ENCODE results near the gene TMEM9. TPM values are rescaled to one million over a fixed set of nuclear protein-coding genes. Genes with fewer than 3 reads are reported as not detected.

The TMEM9 gene
- total and polyA plus RNA-seq, 10 of the 15 experiments (the other 5 are each of a cell fraction or from before 2014, with no cell fraction given): 7.2 to 46.1 (median 17.3) TPM

DNA sequence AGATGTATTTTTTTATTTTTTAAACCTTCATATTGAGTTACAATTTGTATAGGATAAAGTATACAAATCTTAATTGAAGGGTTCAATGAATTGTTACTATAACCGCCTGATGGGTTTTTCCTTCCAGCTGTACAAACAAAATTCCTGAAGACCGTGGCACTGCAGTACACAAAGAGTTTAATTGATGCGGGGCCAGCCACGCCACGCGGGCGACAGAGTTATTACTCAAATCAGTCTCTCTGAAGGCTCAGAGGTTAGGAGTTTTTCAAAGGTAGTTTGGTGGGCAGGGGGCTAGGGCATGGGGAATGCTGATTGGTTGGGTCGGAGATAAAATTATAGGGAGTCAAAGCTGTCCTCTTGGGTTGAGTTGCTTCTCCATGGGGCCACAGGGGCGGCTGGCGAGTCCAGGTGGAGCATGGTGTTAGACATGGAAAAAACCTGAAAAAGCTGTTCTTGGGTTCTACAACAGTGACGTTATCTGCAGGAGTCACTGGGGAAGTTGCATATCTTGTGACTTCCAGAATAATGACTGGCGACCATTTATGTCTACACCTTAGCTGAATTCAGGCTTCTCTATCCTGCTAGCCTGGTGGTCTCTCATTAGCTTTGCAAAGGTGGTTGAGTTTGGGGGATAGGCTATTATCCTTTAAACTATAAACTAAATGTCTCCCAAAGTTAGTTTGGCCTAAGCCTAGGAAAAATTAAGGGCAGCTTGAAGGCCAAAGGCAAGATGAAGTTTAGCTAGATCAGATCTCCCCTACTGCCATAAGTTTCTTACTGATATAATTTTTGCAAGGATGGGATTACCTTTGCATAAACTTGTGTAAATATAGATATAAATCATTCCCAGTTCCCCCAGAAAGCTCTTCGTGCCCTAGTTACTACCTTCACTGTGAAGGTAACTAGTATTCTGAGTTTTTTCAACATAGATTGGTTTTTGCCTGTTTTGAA lies 13.0 kb upstream of the TMEM9 start:
- FAIRE-seq: no peak
- no peak overlapping the region for H2AFZ ChIP-seq (ENCODE audit: control insufficient read depth, low read depth, low read length)
- CTCF ChIA-PET: interaction anchor here (0.9 to 1.3 kb wide), 4 partner anchors 8 to 19 kb away, joined by 3 to 6 read pairs (median 3); partner anchors contain the start of gene TMEM9
- in situ Hi-C loops (cut with MboI): no loop called here
- no peaks in the 10 kb centered on the region for H3K36me3 ChIP-seq (ENCODE audit: control insufficient read depth in 2 of 2, insufficient read depth in 2 of 2, low read length in 1 of 2)
- ATAC-seq: no peak
- H3K4me1 ChIP-seq (ENCODE audit: control insufficient read depth, insufficient read depth, low read length): peaks cover 7% of the 10 kb centered on the region
- H3K9ac ChIP-seq (ENCODE audit: control insufficient read depth, insufficient read depth, low read length): no peak overlapping the region
- no peak for DNase-seq (ENCODE audit: low read depth, low spot score)
- POLR2A ChIA-PET: no interaction called here
- no peaks in the 10 kb centered on the region for H4K20me1 ChIP-seq (ENCODE audit: control insufficient read depth, insufficient read depth)
- SMC1A ChIA-PET (ENCODE audit: uncharacterized antibody, unreplicated experiment): interaction anchor here (1.0 kb wide), 1 partner anchor 14 kb away, joined by 3 read pairs; no protein-coding TSS in a partner anchor
- no peak overlapping the region for H3K4me3 ChIP-seq
- no peaks in the 10 kb centered on the region for H3K79me2 ChIP-seq (ENCODE audit: control insufficient read depth, insufficient read depth, low read length)
- no peak overlapping the region for H3K4me2 ChIP-seq (ENCODE audit: control insufficient read depth, insufficient read depth)
- no peak overlapping the region for H3K27ac ChIP-seq (ENCODE audit: control insufficient read depth, insufficient read depth)
- no peaks in the 10 kb centered on the region; a peak in 3 of 4 replicates for H3K27me3 ChIP-seq (replicated peaks in 1 of 2; ENCODE audit: control insufficient read depth in 2 of 2, insufficient read depth in 2 of 2, low read length in 1 of 2)
- intact Hi-C loops (cut with micrococcal nuclease; ENCODE audit: unreplicated experiment): no loop called here
- BruUV-seq (replicated peaks): no TSS peak
- no peaks in the 10 kb centered on the region for H3K9me3 ChIP-seq (replicated peaks; ENCODE audit: control insufficient read depth, insufficient read depth, low read length)
- WGBS (ENCODE audit: insufficient coverage, insufficient replicate concordance, low lambda C conversion rate, missing lambda C conversion rate): 56% methylated on average over 13 of the region's 13 CpGs
- RAD21 ChIA-PET (ENCODE audit: unreplicated experiment): interaction anchor here (0.6 kb wide), 1 partner anchor 33 kb away, joined by 3 read pairs; no protein-coding TSS in a partner anchor
- no peak for TF ChIP-seq CHD2 (IDR thresholded peaks at IDR 0.05; ENCODE audit: borderline replicate concordance, low read depth, low read length)
- TF ChIP-seq RBBP5 (conservative IDR thresholded peaks at IDR 0.05): no peak
- no peak for TF ChIP-seq POLR2A (IDR thresholded peaks at IDR 0.05; ENCODE audit: low read depth, low read length)
- no peak for TF ChIP-seq FOXK2 (IDR thresholded peaks at IDR 0.05)
- TF ChIP-seq RCOR1 (conservative IDR thresholded peaks at IDR 0.05; ENCODE audit: low read depth, low read length): no peak
- no peak for TF ChIP-seq RUNX3 (IDR thresholded peaks at IDR 0.05; ENCODE audit: low read length)
- no peak for TF ChIP-seq FOXM1 (IDR thresholded peaks at IDR 0.05; ENCODE audit: low read depth, low read length)
- no peak for TF ChIP-seq MYB (IDR thresholded peaks at IDR 0.05; ENCODE audit: borderline replicate concordance, low read depth, low read length)
- TF ChIP-seq, protein P1, sequence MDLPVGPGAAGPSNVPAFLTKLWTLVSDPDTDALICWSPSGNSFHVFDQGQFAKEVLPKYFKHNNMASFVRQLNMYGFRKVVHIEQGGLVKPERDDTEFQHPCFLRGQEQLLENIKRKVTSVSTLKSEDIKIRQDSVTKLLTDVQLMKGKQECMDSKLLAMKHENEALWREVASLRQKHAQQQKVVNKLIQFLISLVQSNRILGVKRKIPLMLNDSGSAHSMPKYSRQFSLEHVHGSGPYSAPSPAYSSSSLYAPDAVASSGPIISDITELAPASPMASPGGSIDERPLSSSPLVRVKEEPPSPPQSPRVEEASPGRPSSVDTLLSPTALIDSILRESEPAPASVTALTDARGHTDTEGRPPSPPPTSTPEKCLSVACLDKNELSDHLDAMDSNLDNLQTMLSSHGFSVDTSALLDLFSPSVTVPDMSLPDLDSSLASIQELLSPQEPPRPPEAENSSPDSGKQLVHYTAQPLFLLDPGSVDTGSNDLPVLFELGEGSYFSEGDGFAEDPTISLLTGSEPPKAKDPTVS (IDR thresholded peaks at IDR 0.05; ENCODE audit: low read depth, low read length): no peak
- TF ChIP-seq TCF12 (IDR thresholded peaks at IDR 0.05; ENCODE audit: low read depth, low read length): no peak
- TF ChIP-seq SPI1 (IDR thresholded peaks at IDR 0.05; ENCODE audit: borderline replicate concordance, insufficient read depth, low read depth, low read length): no peak
- TF ChIP-seq KDM1A (IDR thresholded peaks at IDR 0.05; ENCODE audit: borderline replicate concordance): no peak
- TF ChIP-seq, protein P2, sequence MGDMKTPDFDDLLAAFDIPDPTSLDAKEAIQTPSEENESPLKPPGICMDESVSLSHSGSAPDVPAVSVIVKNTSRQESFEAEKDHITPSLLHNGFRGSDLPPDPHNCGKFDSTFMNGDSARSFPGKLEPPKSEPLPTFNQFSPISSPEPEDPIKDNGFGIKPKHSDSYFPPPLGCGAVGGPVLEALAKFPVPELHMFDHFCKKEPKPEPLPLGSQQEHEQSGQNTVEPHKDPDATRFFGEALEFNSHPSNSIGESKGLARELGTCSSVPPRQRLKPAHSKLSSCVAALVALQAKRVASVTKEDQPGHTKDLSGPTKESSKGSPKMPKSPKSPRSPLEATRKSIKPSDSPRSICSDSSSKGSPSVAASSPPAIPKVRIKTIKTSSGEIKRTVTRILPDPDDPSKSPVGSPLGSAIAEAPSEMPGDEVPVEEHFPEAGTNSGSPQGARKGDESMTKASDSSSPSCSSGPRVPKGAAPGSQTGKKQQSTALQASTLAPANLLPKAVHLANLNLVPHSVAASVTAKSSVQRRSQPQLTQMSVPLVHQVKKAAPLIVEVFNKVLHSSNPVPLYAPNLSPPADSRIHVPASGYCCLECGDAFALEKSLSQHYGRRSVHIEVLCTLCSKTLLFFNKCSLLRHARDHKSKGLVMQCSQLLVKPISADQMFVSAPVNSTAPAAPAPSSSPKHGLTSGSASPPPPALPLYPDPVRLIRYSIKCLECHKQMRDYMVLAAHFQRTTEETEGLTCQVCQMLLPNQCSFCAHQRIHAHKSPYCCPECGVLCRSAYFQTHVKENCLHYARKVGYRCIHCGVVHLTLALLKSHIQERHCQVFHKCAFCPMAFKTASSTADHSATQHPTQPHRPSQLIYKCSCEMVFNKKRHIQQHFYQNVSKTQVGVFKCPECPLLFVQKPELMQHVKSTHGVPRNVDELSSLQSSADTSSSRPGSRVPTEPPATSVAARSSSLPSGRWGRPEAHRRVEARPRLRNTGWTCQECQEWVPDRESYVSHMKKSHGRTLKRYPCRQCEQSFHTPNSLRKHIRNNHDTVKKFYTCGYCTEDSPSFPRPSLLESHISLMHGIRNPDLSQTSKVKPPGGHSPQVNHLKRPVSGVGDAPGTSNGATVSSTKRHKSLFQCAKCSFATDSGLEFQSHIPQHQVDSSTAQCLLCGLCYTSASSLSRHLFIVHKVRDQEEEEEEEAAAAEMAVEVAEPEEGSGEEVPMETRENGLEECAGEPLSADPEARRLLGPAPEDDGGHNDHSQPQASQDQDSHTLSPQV (IDR thresholded peaks at IDR 0.05): no peak
- TF ChIP-seq NKRF (conservative IDR thresholded peaks at IDR 0.05): no peak
- no peak for TF ChIP-seq IKZF1 (conservative IDR thresholded peaks at IDR 0.05)
- no peak for TF ChIP-seq SMAD5 (IDR thresholded peaks at IDR 0.05; ENCODE audit: low read depth)
- TF ChIP-seq ZNF24 (IDR thresholded peaks at IDR 0.05): no peak
- TF ChIP-seq HDGF (IDR thresholded peaks at IDR 0.05): no peak

Data from GM12878 (cell line).